HEK293 (cell line): ENCODE results near the gene CMBL.

Experiments used
- CTCF ChIA-PET: fragments of 350-600 bp; formaldehyde crosslinking; extraction: SDS; loops from one replicate; lab custom pipeline; 2021; ENCODE audit warnings: antibody characterized with exemption; lab: Yijun Ruan, JAX
- POLR2A ChIA-PET: fragments of 300-600 bp; formaldehyde crosslinking; extraction: SDS; loops from one replicate; lab custom pipeline; 2020; ENCODE audit warnings: antibody characterized with exemption, inconsistent platforms; lab: Yijun Ruan, JAX
- H3K27ac ChIP-seq: fragments of 200-500 bp; sonication (Bioruptor generic); 2 replicates; pipeline ENCODE4 v1.5.1; 2014; ENCODE audit warnings: low read depth, low read length, control low read depth, inconsistent platforms; ENCODE audit errors: extremely low read depth
- H3K36me3 ChIP-seq, 2 experiments: fragments of 200-500 bp in 1 of 2; sonication (Bioruptor generic) in 1 of 2; 1 replicate in 1 of 2; 2 replicates in 1 of 2; pipeline ENCODE4 v1.5.1; 2014 to 2017; ENCODE audit warnings: inconsistent platforms in 2 of 2, low read length in 2 of 2; ENCODE audit not compliant: control insufficient read depth in 2 of 2, insufficient read depth in 1 of 2
- H3K4me1 ChIP-seq: fragments of 200-500 bp; sonication (Bioruptor generic); 2 replicates; pipeline ENCODE4 v1.5.1; 2014; ENCODE audit warnings: mild to moderate bottlenecking, low read length, inconsistent platforms; ENCODE audit not compliant: control insufficient read depth, insufficient read depth
- H3K4me3 ChIP-seq: 2 replicates; pipeline ENCODE4 v1.5.1; 2011; ENCODE audit warnings: low read depth, mild to moderate bottlenecking, control low read depth, low read length, moderate library complexity
- H3K9me3 ChIP-seq: fragments of 200-500 bp; sonication (Bioruptor generic); 2 replicates; pipeline ENCODE4 v1.5.1; 2014; ENCODE audit warnings: low read depth, low read length, inconsistent platforms; ENCODE audit not compliant: control insufficient read depth, insufficient read depth
- SCRT2 ChIP-seq: fragments of 450-650 bp; formaldehyde crosslinking; IDR thresholded peaks from 2 replicates; pipeline ENCODE4 v1.5.1; 2016; ENCODE audit warnings: missing biosample characterization, missing genetic modification characterization
- TCF7L2 ChIP-seq: IDR thresholded peaks from 2 replicates; pipeline ENCODE4 v1.6.1; 2011; ENCODE audit warnings: low read depth, mild to moderate bottlenecking, inconsistent platforms, low read length, moderate library complexity, borderline replicate concordance
- ZNF132 ChIP-seq: fragments of 450-650 bp; formaldehyde crosslinking; IDR thresholded peaks from 2 replicates; pipeline ENCODE4 v1.5.1; 2017; ENCODE audit warnings: missing biosample characterization, missing genetic modification characterization, borderline replicate concordance
- ZNF133 ChIP-seq: fragments of 450-650 bp; formaldehyde crosslinking; IDR thresholded peaks from 2 replicates; pipeline ENCODE4 v1.5.1; 2016; ENCODE audit warnings: missing biosample characterization, missing genetic modification characterization
- ZNF335 ChIP-seq: fragments of 450-650 bp; formaldehyde crosslinking; conservative IDR thresholded peaks from 2 replicates; pipeline ENCODE4 v1.5.1; 2016; ENCODE audit warnings: missing biosample characterization, missing genetic modification characterization
- ZNF426 ChIP-seq: fragments of 450-650 bp; formaldehyde crosslinking; IDR thresholded peaks from 2 replicates; pipeline ENCODE4 v1.5.1; 2017; ENCODE audit warnings: missing biosample characterization, missing genetic modification characterization, mild to moderate bottlenecking, inconsistent platforms, moderate library complexity
- ZNF510 ChIP-seq: fragments of 450-650 bp; formaldehyde crosslinking; IDR thresholded peaks from 2 replicates; pipeline ENCODE4 v1.5.1; 2018; ENCODE audit warnings: mild to moderate bottlenecking, missing genetic modification characterization, missing biosample characterization; ENCODE audit not compliant: insufficient replicate concordance
- ZNF571 ChIP-seq: fragments of 450-650 bp; formaldehyde crosslinking; IDR thresholded peaks from 2 replicates; pipeline ENCODE4 v1.5.0; 2017; ENCODE audit warnings: missing biosample characterization, missing genetic modification characterization
- ZNF629 ChIP-seq: fragments of 450-650 bp; formaldehyde crosslinking; IDR thresholded peaks from 2 replicates; pipeline ENCODE4 v1.5.1; 2017; ENCODE audit warnings: missing biosample characterization, missing genetic modification characterization
- TF ChIP-seq, protein P1 (sequence below): fragments of 450-650 bp; formaldehyde crosslinking; IDR thresholded peaks from 2 replicates; pipeline ENCODE4 v1.5.1; 2016; ENCODE audit warnings: missing biosample characterization, missing genetic modification characterization
- TF ChIP-seq, protein P2 (sequence below): fragments of 450-650 bp; formaldehyde crosslinking; IDR thresholded peaks from 2 replicates; pipeline ENCODE4 v1.5.1; 2016; ENCODE audit warnings: missing biosample characterization, missing genetic modification characterization, low read depth
- TF ChIP-seq, protein P3 (sequence below): fragments of 450-650 bp; formaldehyde crosslinking; IDR thresholded peaks from 2 replicates; pipeline ENCODE4 v1.5.1; 2016; ENCODE audit warnings: missing biosample characterization, missing genetic modification characterization
- TF ChIP-seq, protein P4 (sequence below): fragments of 450-650 bp; formaldehyde crosslinking; IDR thresholded peaks from 2 replicates; pipeline ENCODE4 v1.5.1; 2016; ENCODE audit warnings: missing biosample characterization, missing genetic modification characterization
- TF ChIP-seq, protein P5 (sequence below): fragments of 450-650 bp; formaldehyde crosslinking; IDR thresholded peaks from 2 replicates; pipeline ENCODE4 v1.5.1; 2017; ENCODE audit warnings: missing biosample characterization, missing genetic modification characterization
- TF ChIP-seq, protein P6 (sequence below): fragments of 450-650 bp; formaldehyde crosslinking; IDR thresholded peaks from 2 replicates; pipeline ENCODE4 v1.5.1; 2016; ENCODE audit warnings: missing biosample characterization, missing genetic modification characterization
- TF ChIP-seq, protein P7 (sequence below): fragments of 450-650 bp; formaldehyde crosslinking; IDR thresholded peaks from 2 replicates; pipeline ENCODE4 v1.5.0; 2017; ENCODE audit warnings: missing biosample characterization, missing genetic modification characterization, borderline replicate concordance
- TF ChIP-seq, protein P8 (sequence below): fragments of 450-650 bp; formaldehyde crosslinking; IDR thresholded peaks from 2 replicates; pipeline ENCODE4 v1.5.1; 2016; ENCODE audit warnings: missing biosample characterization, missing genetic modification characterization

The CMBL gene

DNA sequence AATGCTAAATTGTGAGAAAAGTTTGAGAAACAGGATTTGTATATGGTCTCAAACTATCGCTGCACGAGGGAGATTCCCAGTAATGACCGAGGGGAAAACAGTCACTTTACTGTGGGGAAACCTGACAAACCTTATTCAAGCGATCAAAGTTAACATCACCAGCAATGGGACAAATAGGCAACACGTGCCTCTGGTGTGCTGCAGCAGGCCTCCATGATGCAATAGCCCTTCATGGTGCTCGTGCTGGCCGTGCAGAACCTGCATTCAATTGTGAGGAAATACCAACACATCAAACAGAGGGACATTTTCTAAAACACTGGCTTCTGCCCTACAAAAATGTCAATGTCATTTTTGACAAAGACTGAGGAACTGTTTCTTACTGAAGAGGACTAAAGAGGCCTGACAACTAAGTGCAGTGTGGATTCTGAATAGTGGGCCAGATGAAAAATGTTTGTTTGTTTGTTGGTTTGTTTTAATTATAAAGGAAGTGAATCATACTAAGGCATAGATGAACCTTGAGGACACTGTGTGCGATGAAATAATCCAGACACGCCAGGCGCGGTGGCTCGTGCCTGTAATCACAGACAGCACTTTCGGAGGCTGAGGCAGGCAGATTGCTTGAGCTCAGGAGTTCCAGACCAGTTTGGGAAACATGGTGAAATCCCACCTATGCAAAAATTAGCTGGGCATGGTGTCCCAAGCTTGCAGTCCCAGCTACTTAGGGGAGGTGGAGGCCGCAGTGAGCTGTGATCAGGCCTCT, 28.2 kb upstream of the CMBL start:
- no peaks in the 10 kb centered on the region for H3K36me3 ChIP-seq
- H3K9me3 ChIP-seq: no peaks in the 10 kb centered on the region
- CTCF ChIA-PET: interaction anchor here (0.6 to 1.8 kb wide), 2 partner anchors 29 to 52 kb away, joined by 3 to 7 read pairs; no protein-coding TSS in a partner anchor
- H3K4me1 ChIP-seq: peaks cover 6% of the 10 kb centered on the region; the same call in 1 of the 2 replicates
- no peak overlapping the region for H3K4me3 ChIP-seq
- POLR2A ChIA-PET: no interaction called here
- H3K27ac ChIP-seq: no peak overlapping the region
- TF ChIP-seq, protein P1, sequence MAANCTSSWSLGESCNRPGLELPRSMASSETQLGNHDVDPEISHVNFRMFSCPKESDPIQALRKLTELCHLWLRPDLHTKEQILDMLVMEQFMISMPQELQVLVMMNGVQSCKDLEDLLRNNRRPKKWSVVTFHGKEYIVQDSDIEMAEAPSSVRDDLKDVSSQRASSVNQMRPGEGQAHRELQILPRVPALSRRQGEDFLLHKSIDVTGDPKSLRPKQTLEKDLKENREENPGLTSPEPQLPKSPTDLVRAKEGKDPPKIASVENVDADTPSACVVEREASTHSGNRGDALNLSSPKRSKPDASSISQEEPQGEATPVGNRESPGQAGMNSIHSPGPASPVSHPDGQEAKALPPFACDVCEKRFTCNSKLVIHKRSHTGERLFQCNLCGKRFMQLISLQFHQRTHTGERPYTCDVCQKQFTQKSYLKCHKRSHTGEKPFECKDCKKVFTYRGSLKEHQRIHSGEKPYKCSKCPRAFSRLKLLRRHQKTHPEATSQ: no peak
- TF ChIP-seq SCRT2 (tag by site-specific recombination): 0 out of 2 replicates have a peak, but pooled peaks have one; percentile 10

DNA sequence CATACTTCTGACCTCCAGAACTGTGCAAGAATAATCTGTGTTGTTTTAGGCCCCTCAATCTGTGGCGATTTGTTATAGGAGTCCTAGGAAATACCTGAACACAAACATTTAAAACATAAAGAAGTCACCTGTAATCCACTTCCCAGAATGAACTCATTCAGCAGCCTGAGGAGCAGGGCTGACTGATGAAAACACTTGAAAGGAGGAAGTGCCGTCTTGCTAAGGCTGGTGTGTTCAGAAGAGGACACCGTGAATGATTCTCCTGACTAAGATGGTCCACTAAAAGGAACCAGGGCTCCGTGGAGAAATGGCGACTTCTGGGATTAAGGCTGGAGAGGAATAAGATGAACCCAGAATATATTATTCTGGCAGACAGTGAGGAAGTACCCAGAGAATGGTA, 27.1 kb upstream of the CMBL start:
- CTCF ChIA-PET: interaction anchor here (0.8 to 1.8 kb wide), 2 partner anchors 23 to 51 kb away, joined by 3 to 7 read pairs; no protein-coding TSS in a partner anchor
- TF ChIP-seq, protein P2, sequence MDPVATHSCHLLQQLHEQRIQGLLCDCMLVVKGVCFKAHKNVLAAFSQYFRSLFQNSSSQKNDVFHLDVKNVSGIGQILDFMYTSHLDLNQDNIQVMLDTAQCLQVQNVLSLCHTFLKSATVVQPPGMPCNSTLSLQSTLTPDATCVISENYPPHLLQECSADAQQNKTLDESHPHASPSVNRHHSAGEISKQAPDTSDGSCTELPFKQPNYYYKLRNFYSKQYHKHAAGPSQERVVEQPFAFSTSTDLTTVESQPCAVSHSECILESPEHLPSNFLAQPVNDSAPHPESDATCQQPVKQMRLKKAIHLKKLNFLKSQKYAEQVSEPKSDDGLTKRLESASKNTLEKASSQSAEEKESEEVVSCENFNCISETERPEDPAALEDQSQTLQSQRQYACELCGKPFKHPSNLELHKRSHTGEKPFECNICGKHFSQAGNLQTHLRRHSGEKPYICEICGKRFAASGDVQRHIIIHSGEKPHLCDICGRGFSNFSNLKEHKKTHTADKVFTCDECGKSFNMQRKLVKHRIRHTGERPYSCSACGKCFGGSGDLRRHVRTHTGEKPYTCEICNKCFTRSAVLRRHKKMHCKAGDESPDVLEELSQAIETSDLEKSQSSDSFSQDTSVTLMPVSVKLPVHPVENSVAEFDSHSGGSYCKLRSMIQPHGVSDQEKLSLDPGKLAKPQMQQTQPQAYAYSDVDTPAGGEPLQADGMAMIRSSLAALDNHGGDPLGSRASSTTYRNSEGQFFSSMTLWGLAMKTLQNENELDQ (tag by site-specific recombination): no peak
- no peak for TF ChIP-seq TCF7L2
- TF ChIP-seq ZNF571 (tag by site-specific recombination): no peak
- TF ChIP-seq ZNF629: no peak
- no peak for TF ChIP-seq ZNF335
- TF ChIP-seq, protein P3, sequence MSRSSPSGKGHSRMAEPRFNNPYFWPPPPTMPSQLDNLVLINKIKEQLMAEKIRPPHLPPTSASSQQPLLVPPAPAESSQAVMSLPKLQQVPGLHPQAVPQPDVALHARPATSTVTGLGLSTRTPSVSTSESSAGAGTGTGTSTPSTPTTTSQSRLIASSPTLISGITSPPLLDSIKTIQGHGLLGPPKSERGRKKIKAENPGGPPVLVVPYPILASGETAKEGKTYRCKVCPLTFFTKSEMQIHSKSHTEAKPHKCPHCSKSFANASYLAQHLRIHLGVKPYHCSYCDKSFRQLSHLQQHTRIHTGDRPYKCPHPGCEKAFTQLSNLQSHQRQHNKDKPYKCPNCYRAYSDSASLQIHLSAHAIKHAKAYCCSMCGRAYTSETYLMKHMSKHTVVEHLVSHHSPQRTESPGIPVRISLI (tag by site-specific recombination): no peak
- no peak for TF ChIP-seq ZNF426 (tag by site-specific recombination)
- no peak for TF ChIP-seq ZNF510 (tag by site-specific recombination)
- TF ChIP-seq, protein P4, sequence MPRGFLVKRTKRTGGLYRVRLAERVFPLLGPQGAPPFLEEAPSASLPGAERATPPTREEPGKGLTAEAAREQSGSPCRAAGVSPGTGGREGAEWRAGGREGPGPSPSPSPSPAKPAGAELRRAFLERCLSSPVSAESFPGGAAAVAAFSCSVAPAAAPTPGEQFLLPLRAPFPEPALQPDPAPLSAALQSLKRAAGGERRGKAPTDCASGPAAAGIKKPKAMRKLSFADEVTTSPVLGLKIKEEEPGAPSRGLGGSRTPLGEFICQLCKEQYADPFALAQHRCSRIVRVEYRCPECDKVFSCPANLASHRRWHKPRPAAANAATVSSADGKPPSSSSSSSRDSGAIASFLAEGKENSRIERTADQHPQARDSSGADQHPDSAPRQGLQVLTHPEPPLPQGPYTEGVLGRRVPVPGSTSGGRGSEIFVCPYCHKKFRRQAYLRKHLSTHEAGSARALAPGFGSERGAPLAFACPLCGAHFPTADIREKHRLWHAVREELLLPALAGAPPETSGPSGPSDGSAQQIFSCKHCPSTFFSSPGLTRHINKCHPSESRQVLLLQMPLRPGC (tag by site-specific recombination): no peak
- TF ChIP-seq, protein P5, sequence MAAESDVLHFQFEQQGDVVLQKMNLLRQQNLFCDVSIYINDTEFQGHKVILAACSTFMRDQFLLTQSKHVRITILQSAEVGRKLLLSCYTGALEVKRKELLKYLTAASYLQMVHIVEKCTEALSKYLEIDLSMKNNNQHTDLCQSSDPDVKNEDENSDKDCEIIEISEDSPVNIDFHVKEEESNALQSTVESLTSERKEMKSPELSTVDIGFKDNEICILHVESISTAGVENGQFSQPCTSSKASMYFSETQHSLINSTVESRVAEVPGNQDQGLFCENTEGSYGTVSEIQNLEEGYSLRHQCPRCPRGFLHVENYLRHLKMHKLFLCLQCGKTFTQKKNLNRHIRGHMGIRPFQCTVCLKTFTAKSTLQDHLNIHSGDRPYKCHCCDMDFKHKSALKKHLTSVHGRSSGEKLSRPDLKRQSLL (tag by site-specific recombination): no peak
- TF ChIP-seq ZNF132 (tag by site-specific recombination): no peak
- no peak for TF ChIP-seq ZNF133 (tag by site-specific recombination)
- TF ChIP-seq, protein P6, sequence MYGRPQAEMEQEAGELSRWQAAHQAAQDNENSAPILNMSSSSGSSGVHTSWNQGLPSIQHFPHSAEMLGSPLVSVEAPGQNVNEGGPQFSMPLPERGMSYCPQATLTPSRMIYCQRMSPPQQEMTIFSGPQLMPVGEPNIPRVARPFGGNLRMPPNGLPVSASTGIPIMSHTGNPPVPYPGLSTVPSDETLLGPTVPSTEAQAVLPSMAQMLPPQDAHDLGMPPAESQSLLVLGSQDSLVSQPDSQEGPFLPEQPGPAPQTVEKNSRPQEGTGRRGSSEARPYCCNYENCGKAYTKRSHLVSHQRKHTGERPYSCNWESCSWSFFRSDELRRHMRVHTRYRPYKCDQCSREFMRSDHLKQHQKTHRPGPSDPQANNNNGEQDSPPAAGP (tag by site-specific recombination): no peak
- TF ChIP-seq, protein P7, sequence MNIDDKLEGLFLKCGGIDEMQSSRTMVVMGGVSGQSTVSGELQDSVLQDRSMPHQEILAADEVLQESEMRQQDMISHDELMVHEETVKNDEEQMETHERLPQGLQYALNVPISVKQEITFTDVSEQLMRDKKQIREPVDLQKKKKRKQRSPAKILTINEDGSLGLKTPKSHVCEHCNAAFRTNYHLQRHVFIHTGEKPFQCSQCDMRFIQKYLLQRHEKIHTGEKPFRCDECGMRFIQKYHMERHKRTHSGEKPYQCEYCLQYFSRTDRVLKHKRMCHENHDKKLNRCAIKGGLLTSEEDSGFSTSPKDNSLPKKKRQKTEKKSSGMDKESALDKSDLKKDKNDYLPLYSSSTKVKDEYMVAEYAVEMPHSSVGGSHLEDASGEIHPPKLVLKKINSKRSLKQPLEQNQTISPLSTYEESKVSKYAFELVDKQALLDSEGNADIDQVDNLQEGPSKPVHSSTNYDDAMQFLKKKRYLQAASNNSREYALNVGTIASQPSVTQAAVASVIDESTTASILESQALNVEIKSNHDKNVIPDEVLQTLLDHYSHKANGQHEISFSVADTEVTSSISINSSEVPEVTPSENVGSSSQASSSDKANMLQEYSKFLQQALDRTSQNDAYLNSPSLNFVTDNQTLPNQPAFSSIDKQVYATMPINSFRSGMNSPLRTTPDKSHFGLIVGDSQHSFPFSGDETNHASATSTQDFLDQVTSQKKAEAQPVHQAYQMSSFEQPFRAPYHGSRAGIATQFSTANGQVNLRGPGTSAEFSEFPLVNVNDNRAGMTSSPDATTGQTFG (tag by site-specific recombination): no peak
- TF ChIP-seq, protein P8, sequence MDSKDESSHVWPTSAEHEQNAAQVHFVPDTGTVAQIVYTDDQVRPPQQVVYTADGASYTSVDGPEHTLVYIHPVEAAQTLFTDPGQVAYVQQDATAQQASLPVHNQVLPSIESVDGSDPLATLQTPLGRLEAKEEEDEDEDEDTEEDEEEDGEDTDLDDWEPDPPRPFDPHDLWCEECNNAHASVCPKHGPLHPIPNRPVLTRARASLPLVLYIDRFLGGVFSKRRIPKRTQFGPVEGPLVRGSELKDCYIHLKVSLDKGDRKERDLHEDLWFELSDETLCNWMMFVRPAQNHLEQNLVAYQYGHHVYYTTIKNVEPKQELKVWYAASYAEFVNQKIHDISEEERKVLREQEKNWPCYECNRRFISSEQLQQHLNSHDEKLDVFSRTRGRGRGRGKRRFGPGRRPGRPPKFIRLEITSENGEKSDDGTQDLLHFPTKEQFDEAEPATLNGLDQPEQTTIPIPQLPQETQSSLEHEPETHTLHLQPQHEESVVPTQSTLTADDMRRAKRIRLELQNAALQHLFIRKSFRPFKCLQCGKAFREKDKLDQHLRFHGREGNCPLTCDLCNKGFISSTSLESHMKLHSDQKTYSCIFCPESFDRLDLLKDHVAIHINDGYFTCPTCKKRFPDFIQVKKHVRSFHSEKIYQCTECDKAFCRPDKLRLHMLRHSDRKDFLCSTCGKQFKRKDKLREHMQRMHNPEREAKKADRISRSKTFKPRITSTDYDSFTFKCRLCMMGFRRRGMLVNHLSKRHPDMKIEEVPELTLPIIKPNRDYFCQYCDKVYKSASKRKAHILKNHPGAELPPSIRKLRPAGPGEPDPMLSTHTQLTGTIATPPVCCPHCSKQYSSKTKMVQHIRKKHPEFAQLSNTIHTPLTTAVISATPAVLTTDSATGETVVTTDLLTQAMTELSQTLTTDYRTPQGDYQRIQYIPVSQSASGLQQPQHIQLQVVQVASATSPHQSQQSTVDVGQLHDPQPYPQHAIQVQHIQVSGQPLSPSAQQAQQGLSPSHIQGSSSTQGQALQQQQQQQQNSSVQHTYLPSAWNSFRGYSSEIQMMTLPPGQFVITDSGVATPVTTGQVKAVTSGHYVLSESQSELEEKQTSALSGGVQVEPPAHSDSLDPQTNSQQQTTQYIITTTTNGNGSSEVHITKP (tag by site-specific recombination): no peak

More for the DNA sequence above, 27.1 kb upstream of the CMBL start:
- H3K36me3 ChIP-seq: no peaks in the 10 kb centered on the region
- no peak overlapping the region for H3K4me3 ChIP-seq
- POLR2A ChIA-PET: no interaction called here
- H3K9me3 ChIP-seq: no peaks in the 10 kb centered on the region
- peaks cover 6% of the 10 kb centered on the region; the same call in 1 of the 2 replicates for H3K4me1 ChIP-seq
- H3K27ac ChIP-seq: no peak overlapping the region
